Central memory CD8-positive, alpha-beta T cell (primary cell): ENCODE results near the gene ITPK1.

Source experiments
- ATAC-seq: fragments of 150-1000 bp; cut with Tn5 transposase; replicated peaks from 2 replicates; pipeline ENCODE4 v1.10.0; 2022; ENCODE audit warnings: mild to moderate bottlenecking, moderate FRiP score, moderate number of reproducible peaks; ENCODE audit not compliant: poor library complexity, severe bottlenecking; ENCODE audit errors: extremely low read depth
- DNase-seq, 2 donors: peaks; one replicate each; pipeline ENCODE4 v3.0.0; 2021; ENCODE audit warnings: low spot score in 2 of 2
- H3K27ac Mint-ChIP-seq: one replicate; pipeline ENCODE4 v1.8.0; 2022; ENCODE audit warnings: low read depth, mild to moderate bottlenecking, moderate library complexity, mixed read lengths
- H3K27me3 Mint-ChIP-seq: one replicate; pipeline ENCODE4 v1.8.0; 2022; ENCODE audit warnings: mixed read lengths
- H3K36me3 Mint-ChIP-seq: one replicate; pipeline ENCODE4 v1.8.0; 2022; ENCODE audit warnings: mild to moderate bottlenecking, moderate library complexity, mixed read lengths; ENCODE audit not compliant: insufficient read depth
- H3K4me1 Mint-ChIP-seq: one replicate; pipeline ENCODE4 v1.8.0; 2022; ENCODE audit warnings: mixed read lengths
- H3K4me3 Mint-ChIP-seq: one replicate; pipeline ENCODE4 v1.8.0; 2022; ENCODE audit warnings: mild to moderate bottlenecking, moderate library complexity, mixed read lengths
- H3K9me3 Mint-ChIP-seq: one replicate; pipeline ENCODE4 v1.8.0; 2022; ENCODE audit warnings: mixed read lengths

ITPK1 gene

GRCh38 chr14:93084402-93084801, 31.3 kb downstream of the ITPK1 start:
- Mint-ChIP-seq H3K9me3 (no peaks in the 10 kb centered on the region), H3K4me3 (no peak overlapping the region), H3K4me1 (peaks cover 47% of the 10 kb centered on the region), H3K27me3 (no peaks in the 10 kb centered on the region), H3K36me3 (peaks cover 1% of the 10 kb centered on the region), H3K27ac (peak overlapping the region; percentile 35)
- DNase-seq (no peak), ATAC-seq (no peak)

DNA sequence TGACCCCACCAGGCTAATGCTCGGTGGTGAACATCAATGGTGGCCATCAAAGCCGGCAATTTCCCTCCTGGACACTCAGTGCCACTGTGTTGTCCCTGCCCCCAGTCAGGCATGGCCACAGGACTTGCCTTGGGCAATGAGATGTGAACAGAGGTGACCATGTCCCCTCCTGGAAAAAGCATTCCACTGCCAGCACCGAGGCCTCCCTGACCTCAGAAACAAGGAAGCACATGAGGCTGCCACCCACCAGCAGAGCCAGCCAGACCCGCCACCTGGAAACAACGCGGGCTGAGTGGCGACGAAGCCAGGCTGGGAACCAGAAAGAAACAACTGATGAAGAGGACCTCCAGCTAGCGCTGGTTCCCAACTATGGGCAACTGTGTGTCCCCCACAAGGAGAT, 31.8 kb downstream of the ITPK1 start:
- Mint-ChIP-seq H3K4me1 (peaks cover 48% of the 10 kb centered on the region), H3K27ac (peak overlapping the region; percentile 35), H3K4me3 (no peak overlapping the region), H3K36me3 (peaks cover 2% of the 10 kb centered on the region), H3K9me3 (no peaks in the 10 kb centered on the region), H3K27me3 (no peaks in the 10 kb centered on the region)
- no peak for DNase-seq
- ATAC-seq: no peak

GRCh38 chr14:93082576-93083001, 33.1 kb downstream of the ITPK1 start:
- DNase-seq (no peak), ATAC-seq (no peak)
- Mint-ChIP-seq H3K36me3 (peaks cover 2% of the 10 kb centered on the region), H3K4me1 (peaks cover 48% of the 10 kb centered on the region), H3K27ac (peak overlapping the region; percentile 90), H3K27me3 (no peaks in the 10 kb centered on the region), H3K9me3 (no peaks in the 10 kb centered on the region), H3K4me3 (no peak overlapping the region)

DNA sequence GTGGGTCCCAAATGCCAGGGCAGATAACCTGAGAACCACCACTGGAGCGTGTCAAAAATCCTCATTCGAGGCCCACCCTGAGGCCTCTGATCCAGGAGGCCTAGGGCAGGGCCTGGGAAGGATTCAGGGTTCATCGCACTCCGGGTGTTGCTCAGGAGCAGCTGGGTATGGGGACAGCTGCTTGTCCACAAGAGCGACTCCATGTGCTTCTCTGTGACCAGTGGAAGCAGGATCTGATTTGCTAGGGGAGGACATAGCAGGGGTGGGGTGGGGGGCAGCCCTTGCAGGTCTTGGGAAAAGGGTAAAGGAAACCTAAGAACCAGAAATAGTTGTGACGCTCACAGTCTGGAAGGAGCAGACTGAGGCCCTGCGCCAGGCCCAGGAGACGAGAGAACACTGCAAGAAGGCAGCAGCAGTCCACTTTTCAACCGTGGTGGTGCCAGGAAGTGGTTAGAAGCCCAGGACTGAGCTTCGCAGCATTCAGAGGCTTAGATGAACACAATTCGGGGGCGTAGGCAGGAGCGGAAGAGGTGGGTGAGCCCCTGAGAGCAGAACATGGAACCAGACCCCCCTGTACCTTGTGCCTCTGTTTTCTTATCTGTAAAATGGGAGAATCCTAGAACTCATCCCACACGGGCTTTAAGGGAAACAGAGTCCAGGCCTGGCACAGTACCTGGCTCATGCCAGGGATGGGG, 33.7 kb downstream of the ITPK1 start:
- H3K27ac Mint-ChIP-seq: peak overlapping the region; percentile 90
- H3K4me3 Mint-ChIP-seq: peak overlapping the region; percentile 60
- peaks cover 45% of the 10 kb centered on the region for H3K4me1 Mint-ChIP-seq

GRCh38 chr14:93079865-93080403, 35.8 kb downstream of the ITPK1 start:
- H3K4me3 Mint-ChIP-seq: no peak overlapping the region
- H3K27me3 Mint-ChIP-seq: no peaks in the 10 kb centered on the region
- peaks cover 2% of the 10 kb centered on the region for H3K36me3 Mint-ChIP-seq
- H3K9me3 Mint-ChIP-seq: no peaks in the 10 kb centered on the region
- ATAC-seq (no peak), DNase-seq (no peak)
- H3K4me1 Mint-ChIP-seq: peaks cover 50% of the 10 kb centered on the region
- H3K27ac Mint-ChIP-seq: no peak overlapping the region

More for the DNA sequence above, 33.7 kb downstream of the ITPK1 start:
- DNase-seq (no peak), ATAC-seq (peak; percentile 80)
- Mint-ChIP-seq H3K27me3 (no peaks in the 10 kb centered on the region), H3K9me3 (no peaks in the 10 kb centered on the region), H3K36me3 (peaks cover 2% of the 10 kb centered on the region)

GRCh38 chr14:93079321-93079720, 36.4 kb downstream of the ITPK1 start:
- no peak for DNase-seq
- Mint-ChIP-seq H3K4me1 (peaks cover 50% of the 10 kb centered on the region), H3K27me3 (no peaks in the 10 kb centered on the region), H3K9me3 (no peaks in the 10 kb centered on the region), H3K4me3 (no peak overlapping the region), H3K27ac (peak overlapping the region; percentile 71), H3K36me3 (peaks cover 2% of the 10 kb centered on the region)
- ATAC-seq: no peak

- no peaks in the 10 kb centered on the region for H3K27me3 Mint-ChIP-seq
- H3K36me3 Mint-ChIP-seq: peaks cover 2% of the 10 kb centered on the region
- ATAC-seq (no peak), DNase-seq (no peak)
- H3K4me1 Mint-ChIP-seq: peaks cover 50% of the 10 kb centered on the region
- H3K27ac Mint-ChIP-seq: peak overlapping the region; percentile 71
- no peaks in the 10 kb centered on the region for H3K9me3 Mint-ChIP-seq
- H3K4me3 Mint-ChIP-seq: no peak overlapping the region
Measured at GRCh38 chr14:93078870-93079269, 36.9 kb downstream of the ITPK1 start.

GRCh38 chr14:93076755-93077154, 39.0 kb downstream of the ITPK1 start:
- no peak for DNase-seq

DNA sequence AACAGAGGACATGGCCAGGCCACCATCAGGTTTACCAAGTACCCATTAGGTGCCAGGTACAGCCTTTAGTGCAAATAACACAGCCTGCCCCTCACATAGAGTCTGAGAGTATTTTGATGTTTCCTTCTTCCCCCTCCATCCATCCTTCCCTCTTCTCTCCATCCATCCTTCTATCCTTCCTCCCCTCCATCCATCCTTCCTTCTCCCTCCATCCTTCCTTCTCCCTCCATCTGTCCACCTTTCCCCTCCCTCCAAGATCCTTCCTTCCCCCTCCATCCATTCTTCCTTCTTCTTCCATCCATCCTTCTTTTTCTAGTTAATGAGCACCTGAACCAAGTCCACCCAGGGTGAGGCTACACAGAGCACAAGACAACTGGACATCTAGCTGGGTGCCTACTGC, 39.8 kb downstream of the ITPK1 start:
- no peak for ATAC-seq
- Mint-ChIP-seq H3K27me3 (no peaks in the 10 kb centered on the region), H3K9me3 (no peaks in the 10 kb centered on the region), H3K27ac (peak overlapping the region; percentile 45), H3K4me3 (no peak overlapping the region), H3K36me3 (peaks cover 4% of the 10 kb centered on the region), H3K4me1 (peaks cover 42% of the 10 kb centered on the region)
- DNase-seq: no peak

More at GRCh38 chr14:93076755-93077154, 39.0 kb downstream of the ITPK1 start:
- Mint-ChIP-seq H3K9me3 (no peaks in the 10 kb centered on the region), H3K27me3 (no peaks in the 10 kb centered on the region), H3K36me3 (peaks cover 4% of the 10 kb centered on the region), H3K27ac (peak overlapping the region; percentile 3), H3K4me3 (peak overlapping the region; percentile 14), H3K4me1 (peaks cover 48% of the 10 kb centered on the region)
- ATAC-seq: no peak

DNA sequence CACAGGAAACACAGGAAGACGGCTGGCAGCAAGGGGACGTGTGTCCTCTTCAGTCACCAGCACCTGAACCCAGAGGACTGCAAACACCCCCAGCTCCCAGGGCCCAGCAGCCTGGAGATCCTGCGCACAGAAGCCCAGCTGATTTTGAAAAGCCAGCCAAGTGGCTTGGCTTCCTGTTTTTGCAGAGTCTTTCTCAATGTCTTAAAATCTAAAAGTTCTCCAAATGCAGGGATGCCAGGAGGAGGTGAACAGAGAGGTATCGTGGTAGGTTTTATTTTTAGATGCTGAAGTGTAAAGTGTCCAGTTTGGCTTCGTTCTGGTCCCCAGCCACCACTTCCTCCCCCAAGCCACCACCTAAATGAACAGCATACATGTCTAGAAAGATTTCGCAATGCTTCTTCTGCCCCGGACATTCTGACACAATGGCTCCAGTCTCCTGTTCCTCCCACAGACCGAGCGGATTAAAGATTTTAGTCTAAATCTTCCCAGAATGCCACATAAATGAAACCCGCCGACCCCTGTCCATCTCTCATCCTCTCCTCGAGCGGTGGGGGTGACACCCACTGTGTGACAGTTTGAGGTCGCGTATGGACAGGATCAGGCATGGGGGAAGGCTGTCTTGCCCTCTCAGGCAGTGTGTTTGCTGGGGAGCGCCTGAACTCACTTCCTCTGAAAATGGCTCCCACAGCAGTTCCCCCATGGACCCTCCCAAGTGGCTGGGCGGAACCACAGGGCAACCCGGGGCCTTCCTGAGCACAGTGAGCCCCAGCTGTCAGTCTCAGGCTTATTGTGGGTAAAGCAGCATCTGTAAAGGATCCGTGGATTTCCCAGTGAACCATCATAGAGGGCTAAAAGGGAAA, 41.6 kb downstream of the ITPK1 start:
- Mint-ChIP-seq H3K36me3 (peaks cover 4% of the 10 kb centered on the region), H3K27ac (peak overlapping the region; percentile 53), H3K27me3 (no peaks in the 10 kb centered on the region), H3K4me3 (peak overlapping the region; percentile 16), H3K4me1 (peaks cover 45% of the 10 kb centered on the region), H3K9me3 (no peaks in the 10 kb centered on the region)
- no peak for DNase-seq
- peak; percentile 24 for ATAC-seq

- H3K4me3 Mint-ChIP-seq: peak overlapping the region; percentile 16
- ATAC-seq (no peak), DNase-seq (no peak)
- no peaks in the 10 kb centered on the region for H3K9me3 Mint-ChIP-seq
- H3K36me3 Mint-ChIP-seq: peaks cover 2% of the 10 kb centered on the region
- H3K4me1 Mint-ChIP-seq: peaks cover 43% of the 10 kb centered on the region
- H3K27ac Mint-ChIP-seq: peak overlapping the region; percentile 53
- H3K27me3 Mint-ChIP-seq: no peaks in the 10 kb centered on the region
Measured at GRCh38 chr14:93073358-93073707, 42.4 kb downstream of the ITPK1 start.

- Mint-ChIP-seq H3K4me1 (peaks cover 43% of the 10 kb centered on the region), H3K36me3 (peaks cover 3% of the 10 kb centered on the region), H3K27ac (no peak overlapping the region), H3K27me3 (no peaks in the 10 kb centered on the region), H3K9me3 (no peaks in the 10 kb centered on the region), H3K4me3 (no peak overlapping the region)
- DNase-seq (no peak), ATAC-seq (no peak)
Measured at GRCh38 chr14:93072659-93073357, 42.9 kb downstream of the ITPK1 start.
